OCI-M2 (cell line): ENCODE measurements around the gene ARAP1.
"Not testable (repeated sequence)": the region's sequence is repeated elsewhere in the genome, so short reads cannot be mapped to it uniquely, and the experiment has no call there.

Source experiments
- DNase-seq: peaks from one replicate; lab custom pipeline; 2025; ENCODE audit not compliant: unreplicated experiment; lab: John Stamatoyannopoulos, UW

ARAP1 gene

GRCh38 chr11:72752088-72752914 lies at the start of gene ARAP1:
Gene ARAP1 (minus strand): TSS chr11:72752408. CDS start chr11:72727128, 25,280 bp downstream.
- peak; percentile 19 for DNase-seq

DNA sequence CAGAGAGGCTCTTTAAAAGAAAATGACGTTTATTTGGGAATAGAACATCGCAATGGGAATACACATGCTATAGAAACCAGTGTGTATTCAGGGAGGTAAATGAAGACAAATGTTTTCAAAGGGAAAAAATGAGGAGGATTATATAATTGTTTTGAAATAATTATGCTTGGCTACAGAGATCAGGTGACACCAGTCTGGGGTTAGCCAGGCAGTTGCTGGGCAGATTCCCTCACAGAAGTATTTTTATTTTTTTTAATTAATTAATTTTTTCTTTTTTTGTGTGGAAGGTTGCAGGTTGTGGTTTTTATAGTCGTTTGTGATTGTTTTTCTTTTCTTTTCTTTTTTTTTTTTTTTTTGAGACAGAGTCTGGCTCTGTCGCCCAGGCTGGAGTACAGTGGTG lies 47.2 kb upstream of the ARAP1 start:
- no peak for DNase-seq

DNA sequence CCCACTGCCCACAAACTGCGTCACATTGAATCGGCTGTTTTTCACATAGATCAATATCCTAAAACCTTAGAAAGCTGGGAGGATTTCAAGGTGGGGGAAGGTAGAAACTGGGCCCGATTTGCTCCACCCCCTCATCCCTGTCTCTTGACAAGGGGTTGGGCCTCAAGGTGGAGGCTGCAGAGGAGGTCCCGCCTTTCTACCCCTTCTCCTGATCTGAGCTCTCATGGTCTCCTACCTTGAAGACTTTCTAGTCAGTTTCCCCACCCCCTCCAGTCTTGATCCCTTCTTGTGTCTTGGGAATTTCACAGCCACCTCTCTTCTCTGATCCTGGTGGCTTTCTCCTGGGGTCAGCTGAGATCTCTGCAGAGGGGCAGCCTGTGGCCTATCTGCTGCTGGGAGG lies 46.2 kb upstream of the ARAP1 start:
- DNase-seq = no peak

- DNase-seq = peak; percentile 90
Measured at GRCh38 chr11:72793425-72794367, 41.5 kb upstream of the ARAP1 start, which contains the start of gene STARD10. Gene STARD10 (minus strand): TSS chr11:72794047. CDS start chr11:72781181, 12,866 bp downstream.

DNA sequence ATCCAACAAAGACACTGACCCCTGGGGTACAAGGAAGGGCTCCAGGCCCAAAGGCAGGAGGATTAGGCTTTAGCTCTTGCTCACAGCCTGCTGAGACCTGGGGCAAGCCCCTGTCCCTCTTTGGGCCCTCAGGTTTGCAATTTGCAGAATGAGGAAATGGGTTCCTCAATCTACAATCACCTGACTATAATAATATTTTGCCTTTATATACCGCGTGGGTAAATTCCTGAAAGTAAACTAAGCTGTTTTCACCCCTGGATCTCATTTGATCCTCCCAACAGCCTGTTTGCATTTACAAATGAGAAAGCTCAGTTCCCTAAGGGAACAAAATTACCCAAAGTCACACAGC lies 40.8 kb upstream of the ARAP1 start:
- DNase-seq = no peak

GRCh38 chr11:72792437-72793021 lies 40.3 kb upstream of the ARAP1 start:
- no peak for DNase-seq

- not testable (repeated sequence) for DNase-seq
Measured at GRCh38 chr11:72791228-72791627, 39.0 kb upstream of the ARAP1 start.

DNA sequence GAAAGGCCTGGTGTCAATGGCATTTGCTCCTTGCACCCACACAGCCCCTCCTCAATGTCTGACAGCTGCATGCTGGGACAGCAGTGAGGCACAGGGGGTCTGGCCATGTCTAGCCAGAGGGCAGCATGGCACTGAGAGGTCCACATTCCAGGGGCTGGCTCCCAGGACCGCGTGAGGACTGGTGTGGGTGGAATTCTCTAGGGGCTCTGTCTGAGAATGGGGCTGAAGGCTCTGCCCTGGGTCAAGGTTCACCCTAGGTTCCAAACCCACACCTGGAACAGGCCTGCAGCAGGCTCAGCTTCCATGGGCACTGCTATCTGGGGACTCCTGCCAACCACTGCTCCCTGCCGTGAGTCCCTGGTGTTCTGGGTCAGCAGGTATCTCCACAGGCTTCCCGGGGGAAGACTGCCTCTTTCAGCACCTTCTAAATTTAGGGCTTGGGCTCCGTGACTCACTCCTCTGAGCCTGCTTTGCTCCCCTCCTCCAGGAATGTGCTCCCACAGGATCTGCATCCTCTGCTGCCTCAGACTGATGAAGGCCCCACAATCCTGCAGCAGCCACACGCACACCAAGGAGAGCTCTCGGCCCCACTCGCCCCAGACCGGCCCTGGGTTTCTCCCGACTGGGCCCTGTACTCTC lies 37.4 kb upstream of the ARAP1 start:
- DNase-seq = no peak

GRCh38 chr11:72788241-72788640 lies 36.0 kb upstream of the ARAP1 start:
- DNase-seq = no peak

GRCh38 chr11:72787216-72788104 lies 35.3 kb upstream of the ARAP1 start:
- no peak for DNase-seq

- no peak for DNase-seq
Measured at GRCh38 chr11:72786305-72787215, 34.4 kb upstream of the ARAP1 start.

DNA sequence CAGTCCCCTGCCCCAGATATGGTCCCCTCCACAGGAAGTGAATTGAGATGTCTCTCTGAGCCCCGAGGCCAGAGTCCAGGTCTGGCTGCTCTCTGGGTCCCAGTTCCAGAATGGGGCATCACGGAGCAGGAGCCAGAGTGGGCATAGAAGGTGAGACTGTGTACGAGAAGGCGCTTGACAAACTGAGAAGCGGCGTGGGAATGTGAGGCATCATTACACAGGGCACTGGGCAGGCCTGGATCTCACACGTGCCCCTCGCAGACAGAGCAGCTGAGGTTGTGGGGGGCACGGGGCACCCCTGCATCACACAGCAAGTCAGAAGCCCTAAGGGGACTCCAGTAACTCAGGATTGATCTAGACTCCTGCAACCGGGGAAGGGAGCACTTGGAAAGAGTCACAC lies 32.5 kb upstream of the ARAP1 start:
- no peak for DNase-seq

GRCh38 chr11:72783144-72783905 lies 31.1 kb upstream of the ARAP1 start:
- no peak for DNase-seq

GRCh38 chr11:72782081-72782920 lies 30.1 kb upstream of the ARAP1 start:
- DNase-seq = no peak

DNA sequence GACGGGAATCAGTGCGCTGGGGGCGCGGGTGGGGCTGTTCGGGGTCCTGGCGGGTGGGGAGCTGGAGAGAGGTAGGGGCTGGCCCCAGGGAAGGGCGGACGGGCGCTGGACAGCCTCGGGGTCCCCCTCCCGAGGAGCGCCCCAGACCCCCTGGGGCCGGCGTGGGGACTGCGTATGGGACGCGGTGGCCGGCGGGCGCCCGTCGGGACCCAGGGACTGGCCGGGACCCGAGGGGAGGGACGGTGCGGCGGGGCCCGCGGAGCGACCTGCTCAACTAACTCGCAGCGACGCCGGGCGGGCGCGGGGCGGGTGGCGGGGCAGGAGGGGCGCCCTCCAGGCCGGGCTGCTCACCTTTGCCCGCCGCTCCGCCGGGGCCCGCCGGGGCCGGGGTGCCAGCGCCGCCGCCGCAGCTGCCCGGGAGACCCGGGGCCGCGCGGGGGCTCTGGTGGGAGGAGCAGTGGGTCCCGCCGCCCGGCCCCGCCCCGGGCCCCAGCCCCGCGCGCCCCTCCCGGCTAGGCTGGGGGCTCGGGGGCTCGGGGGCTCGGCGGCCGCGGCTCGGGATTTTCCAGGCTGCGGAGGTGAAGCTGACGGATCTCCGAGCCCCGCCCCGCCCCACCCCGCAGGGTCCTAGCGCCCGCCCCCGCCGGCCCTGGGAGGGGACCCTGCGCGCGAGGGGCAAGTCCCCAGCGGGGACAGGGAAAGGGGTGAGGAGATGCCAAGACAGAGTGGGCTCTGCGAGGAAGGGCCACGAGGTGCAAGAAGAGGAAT lies 29.3 kb upstream of the ARAP1 start:
- DNase-seq = no peak

DNA sequence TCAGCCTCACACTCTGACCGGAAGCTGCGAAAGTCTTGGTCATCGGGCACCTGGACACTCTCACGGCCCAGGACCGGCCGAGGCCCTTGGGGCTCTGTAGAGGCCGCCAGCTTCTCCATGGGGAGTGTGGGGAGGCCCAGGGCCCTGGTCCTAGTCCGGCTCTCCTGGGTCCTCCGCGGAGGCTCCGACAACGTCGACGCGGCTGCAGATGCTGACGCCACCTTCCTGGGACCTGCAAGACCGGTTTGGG lies 28.8 kb upstream of the ARAP1 start:
- no peak for DNase-seq
